Measurements from ENCODE around the gene FNDC11.
A peak's percentile ranks its signal among the peaks of the same experiment; 100 is the strongest.

Gene FNDC11

GRCh38 chr20:63541371-63541770, 12.6 kb upstream of the FNDC11 start:
- DNase-seq, result no peak

DNA sequence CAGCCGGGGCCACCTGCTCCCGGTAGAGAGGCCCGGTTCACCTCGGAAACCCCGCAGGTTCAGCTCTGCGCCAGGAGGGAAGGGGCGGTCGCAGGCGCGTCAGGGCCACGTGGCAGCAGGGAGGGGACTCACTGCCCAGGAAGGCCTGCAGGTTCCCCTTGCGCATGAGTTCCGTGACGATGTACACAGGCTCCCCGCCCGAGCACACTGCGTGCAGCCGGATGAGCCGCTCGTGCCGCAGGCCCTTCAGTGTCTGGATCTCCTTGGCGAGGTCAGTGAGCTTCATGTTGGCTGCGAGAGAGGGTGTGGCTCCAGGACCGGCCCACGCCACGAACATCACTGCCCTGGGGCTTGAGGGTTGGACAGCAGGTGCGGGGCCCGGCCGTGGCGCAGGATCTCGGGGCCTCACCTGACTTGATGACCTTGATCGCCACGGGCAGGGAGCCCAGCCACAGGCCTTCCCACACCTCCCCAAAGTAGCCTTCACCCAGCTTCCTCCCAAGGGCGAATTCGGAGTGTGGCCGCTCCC, 11.9 kb upstream of the FNDC11 start:
- no peak for DNase-seq

DNA sequence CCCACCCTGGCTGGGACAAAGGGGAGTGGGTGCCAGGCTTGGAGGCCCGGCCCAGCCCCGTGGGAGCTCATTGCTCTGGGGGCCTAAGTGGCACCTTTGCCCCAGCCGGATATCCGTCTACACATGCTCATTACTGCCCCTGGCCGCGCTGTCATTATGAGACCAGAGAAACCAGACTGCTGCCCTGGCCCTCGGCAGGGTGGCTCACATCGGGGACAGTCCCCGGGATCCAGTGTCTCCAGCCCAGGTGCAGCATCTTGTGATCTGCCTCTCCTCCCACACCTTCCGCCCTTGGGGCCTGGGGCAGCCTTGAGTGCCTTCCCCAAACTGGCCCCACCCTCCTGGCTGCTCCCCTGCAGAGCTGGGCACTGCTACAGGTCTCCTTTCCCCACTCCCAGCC, 11.3 kb upstream of the FNDC11 start:
- DNase-seq, result no peak

- DNase-seq, result no peak
These were observed 10.8 kb upstream of the FNDC11 start for GRCh38 chr20:63543131-63543530.

GRCh38 chr20:63543733-63544132, 10.2 kb upstream of the FNDC11 start:
- DNase-seq, result no peak

- no peak for DNase-seq
These were observed 9.6 kb upstream of the FNDC11 start for GRCh38 chr20:63544241-63544957.

- no peak for DNase-seq
These were observed 8.9 kb upstream of the FNDC11 start for GRCh38 chr20:63544958-63545516.

DNA sequence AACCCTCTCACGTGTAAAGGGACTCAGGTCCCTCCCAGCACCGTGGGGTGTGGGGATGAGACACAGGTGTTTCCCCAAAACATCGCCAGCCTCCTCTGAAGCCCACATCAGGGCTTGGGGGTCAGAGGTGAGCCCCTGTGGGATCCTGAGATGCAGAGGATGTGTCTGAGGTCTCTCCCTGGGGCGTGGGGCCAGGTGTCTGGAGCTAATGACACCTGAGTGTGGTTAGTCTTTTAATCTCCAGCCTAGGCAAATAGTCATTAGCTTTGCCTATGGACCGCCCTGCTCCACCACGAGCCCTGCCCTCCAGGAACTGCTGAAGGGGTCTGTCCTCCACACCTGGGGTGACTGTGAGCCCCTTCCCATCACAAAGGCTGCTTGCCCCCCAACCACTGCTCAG, 8.1 kb upstream of the FNDC11 start:
- no peak for DNase-seq

DNA sequence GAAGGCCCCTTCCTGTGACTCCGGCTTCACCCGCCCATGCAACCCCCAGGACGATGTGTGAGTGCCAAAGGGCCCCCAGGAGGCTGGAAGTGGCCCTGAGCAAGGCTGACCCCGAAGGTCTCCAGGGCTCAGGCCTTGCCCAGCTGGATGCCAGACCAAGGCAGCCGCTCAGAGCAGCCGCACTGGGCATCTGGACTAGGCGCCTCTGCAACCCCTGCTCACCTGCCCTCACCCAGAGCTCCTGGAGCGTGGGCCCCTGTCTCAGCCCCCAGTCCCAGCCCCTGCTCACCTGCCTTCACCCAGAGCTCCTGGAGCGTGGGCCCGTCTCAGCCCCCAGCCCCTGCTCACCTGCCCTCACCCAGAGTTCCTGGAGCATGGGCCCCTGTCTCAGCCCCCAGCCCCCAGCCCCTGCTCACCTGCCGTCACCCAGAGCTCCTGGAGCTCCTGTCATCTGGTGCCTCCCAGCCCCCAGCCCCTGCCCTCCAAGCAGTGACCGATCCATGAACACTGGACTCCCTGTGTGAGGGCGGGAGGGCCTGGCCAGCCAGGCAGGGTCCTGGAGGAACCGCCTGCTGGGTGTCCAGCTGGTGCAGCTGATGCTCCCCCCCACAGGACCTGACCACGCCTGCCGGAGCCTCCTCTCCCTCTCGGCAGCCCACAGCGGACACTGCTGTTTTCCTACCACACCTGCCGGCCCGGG, 7.6 kb upstream of the FNDC11 start:
- no peak for DNase-seq

- no peak for DNase-seq
These were observed 6.8 kb upstream of the FNDC11 start for GRCh38 chr20:63546956-63547724.

DNA sequence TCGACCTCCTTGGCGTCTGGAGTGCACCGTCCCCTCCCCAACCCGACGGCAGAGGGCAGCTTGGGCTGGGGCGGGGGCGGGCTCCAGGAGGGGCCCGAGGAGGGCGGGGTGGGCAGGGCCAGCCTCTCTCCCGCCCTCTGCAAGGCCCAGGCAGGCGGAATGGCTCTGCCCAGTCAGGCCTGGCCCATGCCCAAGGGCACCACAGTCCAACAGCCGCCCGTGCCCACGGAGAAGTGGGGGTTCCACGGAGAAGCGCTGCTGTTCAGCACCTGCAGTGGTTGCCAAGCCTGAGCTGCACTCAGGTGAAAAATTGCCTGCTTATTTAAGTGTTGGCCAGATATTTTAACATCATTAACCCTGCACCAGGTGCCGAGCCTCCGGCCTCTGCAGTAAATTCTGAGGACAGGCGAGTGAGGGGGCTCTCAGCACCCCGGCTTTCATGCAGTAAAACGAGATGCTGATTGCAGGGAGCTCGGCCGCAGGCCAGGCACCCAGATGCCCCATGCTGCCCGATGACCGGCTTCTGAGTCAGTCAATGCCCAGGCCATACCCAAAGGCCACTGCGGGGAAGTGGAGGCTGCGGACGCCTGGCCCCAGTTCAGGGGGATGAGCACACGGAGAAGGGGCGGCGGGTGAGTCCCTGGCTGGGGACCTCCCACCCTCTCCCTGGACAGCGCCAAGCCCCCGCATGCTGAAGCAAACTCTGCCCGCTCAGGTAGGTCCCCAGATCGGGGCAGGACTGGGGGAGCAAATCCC, 6.1 kb upstream of the FNDC11 start, which contains the start of gene SRMS:
Gene SRMS, minus strand, starts transcription at position 25 of the 756 bp plus-strand sequence. CDS start 286 bp downstream, outside the sequence.
- no peak for DNase-seq

GRCh38 chr20:63548542-63548941, 5.4 kb upstream of the FNDC11 start:
- no peak for DNase-seq

- no peak for DNase-seq
These were observed 4.9 kb upstream of the FNDC11 start for GRCh38 chr20:63549019-63549418.

DNA sequence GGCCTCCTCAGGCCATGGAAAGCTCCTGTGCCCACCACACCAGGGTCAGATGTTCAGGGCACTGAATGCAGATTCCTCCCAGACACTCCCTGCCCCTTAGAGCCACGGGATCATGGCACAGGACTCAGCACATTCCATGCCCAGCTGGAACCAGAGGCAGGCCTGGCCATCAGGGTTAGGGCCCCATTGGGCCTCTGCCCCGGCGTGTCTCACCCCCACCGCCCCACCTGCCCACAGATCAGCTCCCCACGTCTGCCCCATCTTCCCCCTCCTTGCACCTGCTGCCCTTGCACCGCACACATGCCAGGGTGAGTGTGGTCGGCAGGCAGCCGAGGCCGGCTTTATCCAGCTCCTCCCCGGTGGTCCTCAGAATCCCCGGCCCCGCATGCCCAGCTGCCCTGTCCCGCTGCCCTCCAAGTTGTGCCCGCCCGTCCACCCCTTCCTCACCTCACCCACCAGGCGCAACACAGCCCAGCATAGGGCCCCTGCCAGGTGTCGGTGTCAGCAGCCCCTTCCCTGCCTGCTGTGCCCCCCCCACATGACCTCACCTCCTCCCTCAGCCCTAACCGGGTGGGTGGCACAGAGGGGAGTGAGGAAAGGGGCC, 4.2 kb upstream of the FNDC11 start:
- DNase-seq, result no peak

GRCh38 chr20:63551068-63551467, 2.9 kb upstream of the FNDC11 start:
- DNase-seq, result no peak

DNA sequence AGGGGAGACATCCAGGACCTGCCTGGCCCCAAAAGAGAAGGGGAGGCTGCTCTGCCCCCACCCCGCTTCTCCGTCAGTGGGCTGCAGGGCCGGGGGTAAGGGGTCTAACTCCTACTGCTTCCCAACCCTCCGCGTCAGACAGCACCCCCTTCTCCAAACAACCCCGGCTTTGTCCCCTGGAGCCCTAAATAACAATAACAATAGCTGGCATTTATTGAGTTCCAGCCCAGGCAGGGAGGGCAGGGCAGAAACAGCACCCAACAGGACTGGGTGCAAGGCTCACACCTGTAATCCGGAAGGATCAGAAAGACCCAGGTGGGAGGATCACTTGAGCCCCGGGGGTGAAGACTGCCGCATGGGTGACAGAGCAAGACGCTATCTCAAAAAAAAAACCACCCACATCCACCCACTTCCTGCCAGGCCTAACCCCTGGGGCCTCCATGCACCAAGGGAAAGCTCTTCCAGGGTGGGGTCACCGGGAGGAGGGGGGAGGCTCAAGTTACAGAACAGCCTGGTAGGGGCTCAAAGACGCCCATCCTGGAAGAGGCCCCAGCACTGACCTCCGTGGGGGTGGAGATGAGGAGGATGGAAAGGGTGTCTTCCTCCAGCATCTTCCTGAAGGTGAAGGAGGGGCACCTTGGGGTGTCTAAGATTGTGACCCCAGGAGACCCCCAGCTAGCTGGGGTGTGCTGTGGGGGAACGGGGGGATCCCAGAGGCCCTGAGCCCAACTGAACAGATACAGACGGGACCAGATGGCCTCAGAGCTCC, 1.3 kb upstream of the FNDC11 start:
- DNase-seq, result peak; percentile 28

DNA sequence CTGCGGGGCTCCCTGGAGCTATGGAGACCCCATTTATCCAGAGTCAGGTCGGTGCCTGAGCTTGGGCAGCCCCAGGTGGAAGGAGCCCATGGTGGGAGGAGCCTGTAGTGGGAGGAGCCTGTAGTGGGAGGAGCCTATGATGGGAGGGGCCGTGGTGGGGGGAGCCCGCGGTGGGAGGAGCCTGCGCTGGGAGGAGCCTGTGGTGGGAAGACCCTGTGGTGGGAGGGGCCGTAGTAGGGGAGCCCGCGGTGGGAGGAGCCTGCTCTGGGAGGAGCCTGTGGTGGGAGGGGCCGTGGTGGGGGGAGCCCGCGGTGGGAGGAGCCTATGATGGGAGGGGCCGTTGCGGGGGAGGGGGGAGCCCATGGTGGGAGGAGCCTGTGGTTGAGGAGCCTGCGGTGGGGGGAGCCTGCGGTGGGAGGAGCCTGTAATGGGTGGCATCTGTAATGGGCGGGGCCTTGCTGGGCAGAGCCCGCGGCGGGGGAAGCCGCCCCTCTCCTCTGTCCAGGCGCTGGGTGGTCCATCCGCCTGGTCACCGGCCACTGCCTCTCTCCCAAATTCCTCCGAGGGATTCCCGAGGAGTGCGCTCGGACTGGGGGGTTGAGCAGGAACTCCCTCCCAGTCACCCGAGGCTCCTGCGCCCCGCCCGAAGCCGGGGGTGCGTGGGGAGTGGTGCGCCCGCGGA, 567 bp upstream of the FNDC11 start:
- DNase-seq, result peak; percentile 90

DNA sequence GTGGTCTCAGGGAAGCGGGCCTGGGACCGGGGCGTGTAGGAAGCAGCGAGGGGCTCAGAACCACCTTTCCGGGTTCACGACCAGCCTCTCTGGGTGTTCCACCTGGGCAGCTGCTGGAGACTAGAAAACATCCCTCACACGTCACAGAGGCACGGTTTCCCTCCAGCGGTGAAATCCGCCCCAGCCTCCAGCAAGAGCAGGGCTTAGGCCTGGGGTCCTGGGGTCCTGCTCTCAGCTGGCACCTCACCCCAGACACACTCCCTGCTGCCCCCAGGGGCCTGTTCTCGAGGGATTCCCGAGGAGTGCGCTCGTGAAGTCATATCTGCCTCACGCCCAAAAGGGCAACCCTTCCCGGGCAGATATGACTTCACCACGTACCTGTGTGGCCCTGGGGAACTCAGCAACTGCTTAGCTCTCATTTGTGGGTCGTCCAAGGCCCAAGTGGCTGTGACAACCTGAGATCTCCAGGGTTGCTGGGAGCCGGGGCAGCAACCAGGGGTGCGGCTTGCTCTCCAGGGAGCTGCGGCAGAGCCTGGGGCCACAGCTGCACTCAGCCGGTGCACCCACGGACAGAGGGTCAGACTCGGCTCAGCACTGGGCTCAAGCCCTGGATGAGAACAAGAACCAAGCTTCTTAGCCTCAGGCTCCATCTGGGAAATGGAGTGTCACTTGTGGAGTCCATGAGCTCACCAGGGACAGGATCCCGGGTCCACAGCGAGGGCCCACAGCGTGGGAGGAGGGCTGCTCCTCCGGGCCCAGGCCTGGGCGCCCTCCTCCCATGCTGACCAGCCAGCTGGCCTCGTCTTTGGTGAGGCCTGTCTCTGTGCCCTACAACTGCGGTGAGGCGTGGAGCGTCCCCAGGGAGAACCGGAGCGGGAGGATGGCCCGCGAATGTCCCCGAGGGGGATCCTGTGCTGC, 661 bp downstream of the FNDC11 start:
- DNase-seq, result no peak

DNA sequence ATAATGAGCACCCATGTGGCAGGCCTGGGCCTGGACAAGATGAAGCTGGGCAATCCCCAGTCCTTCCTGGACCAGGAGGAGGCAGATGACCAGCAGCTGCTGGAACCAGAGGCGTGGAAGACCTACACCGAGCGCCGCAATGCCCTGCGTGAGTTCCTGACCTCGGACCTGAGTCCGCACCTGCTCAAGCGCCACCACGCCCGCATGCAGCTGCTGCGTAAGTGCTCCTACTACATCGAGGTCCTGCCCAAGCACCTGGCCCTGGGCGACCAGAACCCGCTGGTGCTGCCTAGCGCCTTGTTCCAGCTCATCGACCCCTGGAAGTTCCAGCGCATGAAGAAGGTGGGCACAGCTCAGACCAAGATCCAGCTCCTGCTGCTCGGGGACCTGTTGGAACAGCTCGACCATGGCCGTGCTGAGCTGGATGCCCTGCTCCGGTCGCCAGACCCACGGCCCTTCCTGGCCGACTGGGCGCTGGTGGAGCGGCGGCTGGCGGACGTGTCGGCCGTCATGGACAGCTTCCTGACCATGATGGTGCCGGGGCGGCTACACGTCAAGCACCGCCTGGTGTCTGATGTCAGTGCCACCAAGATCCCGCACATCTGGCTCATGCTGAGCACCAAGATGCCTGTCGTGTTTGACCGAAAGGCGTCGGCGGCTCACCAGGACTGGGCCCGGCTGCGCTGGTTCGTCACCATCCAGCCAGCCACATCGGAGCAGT, 1.9 kb downstream of the FNDC11 start:
- no peak for DNase-seq
